Skeletal muscle satellite cell (primary cell): ENCODE measurements around the gene HSPB1.
A peak's percentile ranks its signal among the peaks of the same experiment; 100 is the strongest.
"Not testable (repeated sequence)": the region's sequence is repeated elsewhere in the genome, so short reads cannot be mapped to it uniquely, and the experiment has no call there.

Experiments used
- H3K27me3 ChIP-seq: 2 replicates; pipeline ENCODE4 v1.7.0; 2013; ENCODE audit warnings: low read length; ENCODE audit not compliant: control insufficient read depth, insufficient read depth
- H3K36me3 ChIP-seq: 2 replicates; pipeline ENCODE4 v1.7.0; 2013; ENCODE audit warnings: mild to moderate bottlenecking, control low read depth, low read length; ENCODE audit not compliant: insufficient read depth
- H3K4me1 ChIP-seq: 2 replicates; pipeline ENCODE4 v1.7.0; 2013; ENCODE audit warnings: low read length; ENCODE audit not compliant: control insufficient read depth, insufficient read depth
- H3K4me2 ChIP-seq: 2 replicates; pipeline ENCODE4 v1.7.0; 2013; ENCODE audit warnings: mild to moderate bottlenecking, low read length
- H3K4me3 ChIP-seq: 2 replicates; pipeline ENCODE4 v1.7.0; 2013; ENCODE audit warnings: low read length
- H3K9ac ChIP-seq: 2 replicates; pipeline ENCODE4 v1.7.0; 2013; ENCODE audit warnings: mild to moderate bottlenecking, low read depth, low read length, moderate library complexity
- H3K9me3 ChIP-seq: replicated peaks from 2 replicates; pipeline ENCODE4 v1.7.0; 2013; ENCODE audit warnings: mild to moderate bottlenecking, control low read depth, low read length

The HSPB1 gene

DNA sequence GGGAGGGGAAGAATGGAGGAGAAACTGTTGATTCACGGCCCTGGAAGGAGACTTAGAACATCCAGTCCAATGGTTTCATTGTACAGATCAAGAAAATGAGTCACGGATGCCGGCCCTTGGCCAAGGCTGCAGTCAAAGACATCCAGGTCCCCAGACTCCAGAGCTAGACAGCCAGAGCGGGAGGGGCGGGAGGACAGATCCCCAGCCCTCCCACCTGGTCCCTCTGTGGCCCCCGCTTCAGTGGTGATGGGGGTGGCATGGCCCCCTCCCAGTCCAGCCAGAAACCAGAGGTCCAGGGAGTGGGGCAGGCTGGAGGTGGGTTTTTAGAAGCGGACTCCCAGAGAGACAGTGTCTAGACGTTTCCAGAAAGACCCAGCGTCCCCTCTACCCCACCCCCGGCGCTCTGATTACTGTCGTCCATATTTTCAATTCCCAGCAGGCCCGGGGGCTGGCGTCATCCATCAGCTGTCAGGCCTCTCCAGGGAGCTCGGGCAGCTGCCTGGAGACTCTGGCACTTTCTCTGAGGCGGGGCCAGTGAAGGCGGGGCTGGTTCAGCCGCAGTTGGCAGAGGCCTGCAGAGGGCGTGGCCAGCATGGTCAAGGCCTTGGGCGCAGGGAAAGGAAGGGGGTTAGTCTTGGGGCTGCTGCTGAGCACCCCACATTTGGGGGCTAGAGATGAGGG is 8.0 kb upstream of the HSPB1 start:
- H3K4me3 ChIP-seq, result peak overlapping the region; percentile 65
- H3K4me2 ChIP-seq, result peak overlapping the region; percentile 86
- H3K36me3 ChIP-seq, result no peaks in the 10 kb centered on the region

DNA sequence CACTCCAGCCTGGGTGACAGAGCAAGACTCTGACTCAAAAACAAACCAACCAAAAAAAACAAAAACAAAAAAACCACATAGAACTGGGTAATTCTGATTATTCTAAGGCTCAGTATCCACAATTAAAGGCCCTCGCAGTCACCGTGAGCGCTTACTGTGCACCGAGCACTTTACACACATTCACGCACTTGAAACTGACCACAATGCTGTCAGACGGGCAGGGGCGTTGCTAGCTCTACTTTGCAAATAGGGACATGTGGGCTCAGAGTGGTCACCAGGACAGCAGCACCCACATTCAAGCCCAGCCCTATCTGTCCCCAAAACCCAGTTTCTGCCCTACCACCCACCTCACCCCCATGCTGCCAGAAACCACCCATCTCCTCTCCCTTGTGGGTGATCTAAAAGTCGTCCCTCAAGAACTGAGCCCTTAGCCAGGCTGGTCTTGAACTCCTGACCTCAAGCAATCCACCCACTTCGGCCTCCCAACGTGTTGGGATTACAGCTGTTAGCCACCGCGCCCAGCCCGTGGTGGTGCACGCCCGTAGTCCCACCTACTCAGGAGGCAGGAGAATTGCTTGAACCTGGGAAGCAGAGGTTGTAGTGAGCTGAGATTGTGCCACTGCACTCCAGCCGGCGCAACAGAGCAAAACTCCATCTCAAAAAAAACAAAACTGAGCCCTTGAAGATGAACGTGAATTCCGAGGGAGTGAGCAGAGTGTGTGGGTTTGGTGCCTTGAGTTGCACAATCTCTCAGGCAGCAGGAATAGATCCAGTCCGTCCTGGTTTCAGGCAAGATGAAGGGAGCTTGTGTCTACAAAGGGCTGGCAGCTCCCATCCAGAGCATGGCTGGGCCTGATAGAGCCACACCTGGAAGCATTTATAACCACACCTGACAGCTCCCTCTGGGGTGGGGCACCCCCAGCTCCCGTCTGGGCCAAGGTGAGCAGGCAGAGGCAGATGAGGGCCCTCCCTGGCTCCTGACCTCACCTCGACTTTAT is 5.4 kb upstream of the HSPB1 start:
- H3K4me3 ChIP-seq, result peak overlapping the region; percentile 43
- H3K4me2 ChIP-seq, result peak overlapping the region; percentile 57
- H3K4me1 ChIP-seq, result peaks cover 63% of the 10 kb centered on the region
- H3K36me3 ChIP-seq, result no peaks in the 10 kb centered on the region
- H3K9ac ChIP-seq, result peak overlapping the region; percentile 62
- no peaks in the 10 kb centered on the region for H3K27me3 ChIP-seq
- H3K9me3 ChIP-seq, result no peaks in the 10 kb centered on the region

More for the DNA sequence above, 8.0 kb upstream of the HSPB1 start:
- Histone ChIP-seq H3K4me1 (peaks cover 64% of the 10 kb centered on the region), H3K9me3 (no peaks in the 10 kb centered on the region), H3K9ac (peak overlapping the region; percentile 85), H3K27me3 (no peaks in the 10 kb centered on the region)

DNA sequence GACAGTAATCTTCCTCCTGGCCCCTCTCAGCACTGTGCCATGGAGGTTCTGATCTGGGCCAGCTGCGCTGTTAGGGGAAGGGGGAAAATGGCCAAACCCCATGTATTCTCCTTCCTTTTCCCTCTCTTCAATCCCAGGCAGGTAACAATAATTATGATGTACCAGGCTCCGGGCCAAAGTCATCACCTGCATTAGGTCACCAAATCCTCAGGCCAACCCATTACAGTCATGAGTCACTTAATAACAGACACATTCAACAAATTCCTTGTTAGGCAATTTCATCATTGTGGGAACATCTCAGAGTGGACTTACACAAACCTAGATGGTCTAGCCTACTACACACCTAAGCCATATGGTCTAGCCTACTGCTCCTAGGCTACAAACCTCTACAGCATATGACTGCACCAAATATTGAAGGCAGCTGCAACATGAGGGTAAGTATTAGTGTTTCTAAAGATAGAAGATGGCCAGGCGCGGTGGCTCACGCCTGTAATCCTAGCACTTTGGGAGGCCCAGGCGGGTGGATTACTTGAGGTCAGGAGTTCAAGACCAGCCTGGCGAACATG is 2.2 kb upstream of the HSPB1 start:
- H3K4me3 ChIP-seq, result no peak overlapping the region
- no peaks in the 10 kb centered on the region for H3K9me3 ChIP-seq
- no peak overlapping the region for H3K9ac ChIP-seq

DNA sequence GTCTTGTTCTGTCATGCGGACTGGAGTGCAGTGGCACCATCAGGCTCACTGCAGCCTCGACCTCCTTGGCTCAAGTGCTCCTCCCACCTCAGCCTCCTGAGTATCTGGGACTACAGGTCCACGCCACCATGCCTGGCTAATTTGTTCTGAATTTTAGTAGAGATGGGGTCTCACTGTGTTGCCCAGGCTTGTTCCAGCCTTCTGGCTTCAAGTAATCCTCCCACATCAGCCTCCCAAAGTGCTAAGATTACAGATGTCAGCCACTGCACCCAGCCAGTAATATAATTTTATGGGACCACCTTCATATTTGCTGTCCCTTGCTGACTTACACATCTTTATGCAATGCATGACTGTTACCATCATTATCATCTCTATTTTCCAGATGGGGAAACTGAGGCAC is 1.5 kb upstream of the HSPB1 start:
- H3K27me3 ChIP-seq, result no peaks in the 10 kb centered on the region
- no peaks in the 10 kb centered on the region for H3K9me3 ChIP-seq
- H3K4me1 ChIP-seq, result peaks cover 43% of the 10 kb centered on the region
- H3K4me2 ChIP-seq, result no peak overlapping the region
- peaks cover 12% of the 10 kb centered on the region for H3K36me3 ChIP-seq
- H3K9ac ChIP-seq, result no peak overlapping the region
- H3K4me3 ChIP-seq, result no peak overlapping the region

More for the DNA sequence above, 2.2 kb upstream of the HSPB1 start:
- Histone ChIP-seq H3K27me3 (no peaks in the 10 kb centered on the region), H3K36me3 (peaks cover 12% of the 10 kb centered on the region), H3K4me1 (peaks cover 50% of the 10 kb centered on the region), H3K4me2 (no peak overlapping the region)

DNA sequence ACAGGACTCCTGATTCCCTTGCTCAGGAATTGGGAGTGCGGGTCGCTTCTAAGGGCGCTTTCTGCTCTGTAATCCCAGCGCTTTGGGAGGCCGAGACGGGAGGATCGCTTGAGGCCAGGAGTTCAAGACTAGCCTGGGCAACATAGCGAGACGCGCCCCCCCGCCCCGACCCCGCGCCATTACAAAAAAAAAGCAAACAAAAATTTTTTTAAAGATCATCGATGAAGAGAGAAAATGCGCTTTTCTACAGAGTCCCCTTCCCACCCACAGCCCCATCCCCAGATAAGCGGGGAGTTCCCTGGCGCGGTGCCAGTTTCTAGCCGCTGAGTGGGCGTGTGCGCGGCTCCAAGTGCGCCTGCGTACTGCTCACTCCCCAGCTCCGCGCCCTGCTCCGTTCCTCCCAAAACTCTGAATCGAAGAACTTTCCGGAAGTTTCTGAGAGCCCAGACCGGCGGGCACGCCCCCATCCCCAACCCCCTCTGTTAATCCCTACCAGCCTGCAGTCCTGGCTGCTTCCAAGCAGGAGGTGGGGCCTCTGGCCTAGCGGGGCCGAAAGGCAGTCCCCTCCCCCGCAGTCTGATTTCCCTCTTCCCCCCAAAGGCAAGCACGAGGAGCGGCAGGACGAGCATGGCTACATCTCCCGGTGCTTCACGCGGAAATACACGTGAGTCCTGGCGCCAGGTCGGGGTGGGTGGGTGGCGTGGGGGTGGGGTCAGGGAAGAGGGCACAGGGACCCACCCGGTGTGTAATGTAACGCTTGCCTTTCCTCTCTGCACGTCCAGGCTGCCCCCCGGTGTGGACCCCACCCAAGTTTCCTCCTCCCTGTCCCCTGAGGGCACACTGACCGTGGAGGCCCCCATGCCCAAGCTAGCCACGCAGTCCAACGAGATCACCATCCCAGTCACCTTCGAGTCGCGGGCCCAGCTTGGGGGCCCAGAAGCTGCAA is 1.0 kb downstream of the HSPB1 start:
- Histone ChIP-seq H3K4me1 (peaks cover 38% of the 10 kb centered on the region), H3K9me3 (no peaks in the 10 kb centered on the region), H3K9ac (peak overlapping the region; percentile 94), H3K27me3 (no peaks in the 10 kb centered on the region), H3K36me3 (peaks cover 12% of the 10 kb centered on the region), H3K4me2 (peak overlapping the region; percentile 85), H3K4me3 (peak overlapping the region; percentile 95)

DNA sequence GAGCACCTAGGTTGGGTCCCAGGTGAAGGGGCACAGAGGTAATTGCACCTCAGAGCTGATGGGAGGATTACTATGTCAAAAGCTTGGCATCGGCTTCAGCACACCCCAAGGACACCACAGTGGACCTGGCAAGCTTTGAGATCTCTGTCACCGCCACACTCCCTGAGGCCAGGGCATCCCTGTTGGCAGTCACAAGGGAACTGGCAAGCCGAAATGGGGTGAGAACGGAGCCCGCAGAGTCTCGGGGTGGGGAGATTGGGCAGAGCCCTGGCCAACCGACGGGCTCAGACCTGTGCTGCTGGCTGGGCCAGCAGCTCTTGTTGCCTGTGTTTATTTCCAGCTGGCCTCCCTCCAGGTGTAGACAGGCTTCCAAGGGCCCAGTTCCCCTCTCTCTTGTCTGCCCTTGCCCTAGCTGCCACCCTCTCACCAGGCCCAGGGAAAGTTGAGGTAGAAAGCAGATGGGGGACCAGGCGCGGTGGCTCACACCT is 2.5 kb downstream of the HSPB1 start:
- Histone ChIP-seq H3K27me3 (no peaks in the 10 kb centered on the region), H3K36me3 (peaks cover 12% of the 10 kb centered on the region), H3K4me3 (no peak overlapping the region), H3K9ac (peak overlapping the region; percentile 94), H3K9me3 (no peaks in the 10 kb centered on the region), H3K4me2 (peak overlapping the region; percentile 85), H3K4me1 (peaks cover 38% of the 10 kb centered on the region)

DNA sequence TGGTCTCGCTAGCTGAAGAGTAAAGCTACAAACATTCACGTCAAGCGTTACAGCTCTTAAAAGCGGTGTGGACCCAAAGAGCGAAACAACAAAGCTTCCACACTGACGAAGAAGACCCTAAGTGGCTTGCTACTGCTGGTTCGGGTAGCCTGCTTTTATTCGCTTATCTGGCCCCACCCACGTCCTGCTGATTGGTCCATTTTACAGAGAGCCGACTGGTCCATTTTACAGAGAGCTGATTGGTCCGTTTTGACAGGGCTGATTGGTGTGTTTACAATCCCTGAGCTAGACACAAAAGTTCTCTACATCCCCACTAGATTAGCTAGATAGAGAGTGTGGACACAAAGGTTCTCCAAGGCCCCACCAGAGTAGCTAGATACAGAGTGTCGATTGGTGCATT is 6.4 kb downstream of the HSPB1 start:
- not testable (repeated sequence) for H3K9me3 ChIP-seq, H3K4me3 ChIP-seq, H3K27me3 ChIP-seq, H3K9ac ChIP-seq, H3K4me2 ChIP-seq
- Histone ChIP-seq H3K36me3 (peaks cover 11% of the 10 kb centered on the region), H3K4me1 (peaks cover 37% of the 10 kb centered on the region)

DNA sequence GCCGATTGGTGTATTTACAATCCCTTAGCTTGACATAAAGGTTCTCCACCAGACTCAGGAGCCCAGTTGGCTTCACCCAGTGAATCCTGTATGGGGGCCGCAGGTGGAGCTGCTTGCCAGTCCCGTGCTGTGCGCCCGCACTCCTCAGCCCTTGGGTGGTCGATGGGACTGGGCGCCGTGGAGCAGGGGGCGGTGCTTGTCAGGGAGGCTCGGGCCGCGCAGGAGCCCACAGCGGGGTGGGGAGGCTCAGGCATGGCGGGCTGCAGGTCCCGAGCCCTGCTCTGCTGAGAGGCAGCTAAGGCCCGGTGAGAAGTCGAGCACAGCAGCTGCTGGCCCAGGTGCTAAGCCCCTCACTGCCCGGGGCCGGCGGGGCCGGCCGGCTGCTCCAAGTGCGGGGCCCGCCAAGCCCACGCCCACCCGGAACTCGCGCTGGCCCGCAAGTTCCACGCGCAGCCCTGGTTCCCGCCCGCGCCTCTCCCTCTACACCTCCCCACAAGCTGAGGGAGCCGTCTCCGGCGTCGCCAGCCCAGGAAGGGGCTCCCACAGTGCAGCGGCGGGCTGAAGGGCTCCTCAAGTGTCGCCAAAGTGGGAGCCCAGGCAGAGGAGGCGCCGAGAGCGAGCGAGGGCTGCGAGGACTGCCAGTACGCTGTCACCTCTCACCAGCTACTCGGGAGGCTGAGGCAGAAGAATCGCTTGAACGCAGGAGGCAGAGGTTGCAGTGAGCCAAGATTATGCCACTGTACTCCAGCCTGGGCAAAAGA is 7.0 kb downstream of the HSPB1 start:
- not testable (repeated sequence) for H3K4me3 ChIP-seq, H3K9me3 ChIP-seq, H3K9ac ChIP-seq, H3K27me3 ChIP-seq, H3K36me3 ChIP-seq, H3K4me2 ChIP-seq
- H3K4me1 ChIP-seq, result peaks cover 34% of the 10 kb centered on the region

DNA sequence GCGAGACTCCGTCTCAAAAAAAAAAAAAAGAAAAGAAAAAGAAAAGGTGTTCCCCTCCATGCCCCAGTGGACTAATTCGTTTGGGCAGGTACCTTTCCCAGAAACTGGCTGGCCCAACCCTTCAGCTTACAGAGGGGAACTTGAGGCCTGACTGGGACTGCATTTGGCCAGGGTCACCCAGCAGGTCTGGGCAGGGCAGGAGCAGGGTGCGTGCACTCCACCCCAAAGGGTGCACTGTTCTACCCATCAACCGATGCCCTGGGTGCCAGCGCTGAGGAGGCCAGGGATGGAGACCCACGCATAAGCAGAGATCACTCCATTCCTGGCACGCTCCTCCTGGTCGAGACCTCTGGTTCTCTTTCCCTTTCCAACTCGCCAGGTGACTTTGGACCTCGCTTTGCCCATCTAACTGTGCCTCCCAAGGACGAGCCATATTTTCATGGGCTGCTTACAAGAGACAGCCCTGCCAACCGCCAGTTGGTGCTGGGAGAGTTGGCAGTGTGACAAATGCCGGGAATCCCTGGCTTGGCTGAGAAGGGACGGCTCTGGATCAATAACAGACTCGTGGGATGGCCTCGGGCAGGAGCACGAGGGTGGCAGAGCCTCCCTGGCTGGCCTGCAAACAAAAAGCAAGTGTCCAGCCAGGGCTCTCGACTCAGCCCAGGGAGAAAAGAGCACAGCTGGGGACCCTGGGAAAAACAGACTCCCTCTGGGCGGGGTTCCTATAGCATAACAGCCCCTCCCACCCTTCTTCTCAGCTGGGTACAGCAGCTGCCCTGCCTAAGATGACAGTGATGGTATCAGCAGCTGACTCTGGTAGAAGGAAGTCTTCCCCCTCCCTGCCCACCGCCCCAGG is 7.9 kb downstream of the HSPB1 start:
- no peaks in the 10 kb centered on the region for H3K9me3 ChIP-seq
- H3K36me3 ChIP-seq, result no peaks in the 10 kb centered on the region
- H3K4me3 ChIP-seq, result peak overlapping the region; percentile 9
- H3K4me1 ChIP-seq, result peaks cover 26% of the 10 kb centered on the region
- H3K9ac ChIP-seq, result peak overlapping the region; percentile 12
- no peaks in the 10 kb centered on the region for H3K27me3 ChIP-seq
- H3K4me2 ChIP-seq, result peak overlapping the region; percentile 55
